IMR-90 (cell line): Measurements from ENCODE around the gene DRD4.

Experiments
- CEBPB ChIP-seq: IDR thresholded peaks from 2 replicates; pipeline ENCODE4 v1.6.1; 2012; ENCODE audit warnings: low read depth, low read length, improper control_type of control experiment
- CHD1 ChIP-seq: IDR thresholded peaks from 2 replicates; pipeline ENCODE4 v1.6.1; 2012; ENCODE audit warnings: low read depth, low read length, improper control_type of control experiment
- ELK1 ChIP-seq: fragments of 150-350 bp; IDR thresholded peaks from 2 replicates; pipeline ENCODE4 v1.6.1; 2016; ENCODE audit warnings: low read depth, mild to moderate bottlenecking, low read length, moderate library complexity, borderline replicate concordance
- FOS ChIP-seq: fragments of 150-350 bp; IDR thresholded peaks from 2 replicates; pipeline ENCODE4 v1.6.1; 2016; ENCODE audit warnings: low read depth, low read length
- POLR2A ChIP-seq: IDR thresholded peaks from 2 replicates; pipeline ENCODE4 v1.6.1; 2012; ENCODE audit warnings: mild to moderate bottlenecking, low read depth, low read length
- RAD21 ChIP-seq: IDR thresholded peaks from 2 replicates; pipeline ENCODE4 v1.6.1; 2012; ENCODE audit warnings: low read length, improper control_type of control experiment
- RCOR1 ChIP-seq: IDR thresholded peaks from 2 replicates; pipeline ENCODE4 v1.6.1; 2012; ENCODE audit warnings: mild to moderate bottlenecking, low read length, improper control_type of control experiment; ENCODE audit not compliant: insufficient replicate concordance
- USF2 ChIP-seq: fragments of 150-350 bp; IDR thresholded peaks from 2 replicates; pipeline ENCODE4 v1.6.1; 2017; ENCODE audit warnings: mild to moderate bottlenecking, antibody characterized with exemption, low read length, low read depth
- TF ChIP-seq, protein P1 (sequence below): conservative IDR thresholded peaks from 2 replicates; pipeline ENCODE4 v1.5.1; 2012; ENCODE audit warnings: mild to moderate bottlenecking, low read depth, low read length, improper control_type of control experiment

GRCh38 chr11:598005-598680 is 38.9 kb upstream of the DRD4 start:
- TF ChIP-seq ELK1 (no peak), RAD21 (no peak), POLR2A (no peak), FOS (no peak), CEBPB (no peak), USF2 (no peak), CHD1 (no peak), RCOR1 (no peak)
- TF ChIP-seq, protein P1, sequence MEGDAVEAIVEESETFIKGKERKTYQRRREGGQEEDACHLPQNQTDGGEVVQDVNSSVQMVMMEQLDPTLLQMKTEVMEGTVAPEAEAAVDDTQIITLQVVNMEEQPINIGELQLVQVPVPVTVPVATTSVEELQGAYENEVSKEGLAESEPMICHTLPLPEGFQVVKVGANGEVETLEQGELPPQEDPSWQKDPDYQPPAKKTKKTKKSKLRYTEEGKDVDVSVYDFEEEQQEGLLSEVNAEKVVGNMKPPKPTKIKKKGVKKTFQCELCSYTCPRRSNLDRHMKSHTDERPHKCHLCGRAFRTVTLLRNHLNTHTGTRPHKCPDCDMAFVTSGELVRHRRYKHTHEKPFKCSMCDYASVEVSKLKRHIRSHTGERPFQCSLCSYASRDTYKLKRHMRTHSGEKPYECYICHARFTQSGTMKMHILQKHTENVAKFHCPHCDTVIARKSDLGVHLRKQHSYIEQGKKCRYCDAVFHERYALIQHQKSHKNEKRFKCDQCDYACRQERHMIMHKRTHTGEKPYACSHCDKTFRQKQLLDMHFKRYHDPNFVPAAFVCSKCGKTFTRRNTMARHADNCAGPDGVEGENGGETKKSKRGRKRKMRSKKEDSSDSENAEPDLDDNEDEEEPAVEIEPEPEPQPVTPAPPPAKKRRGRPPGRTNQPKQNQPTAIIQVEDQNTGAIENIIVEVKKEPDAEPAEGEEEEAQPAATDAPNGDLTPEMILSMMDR, result no peak
